Central memory CD8-positive, alpha-beta T cell (primary cell): ENCODE measurements around the gene FSTL1.

Experiments used
- ATAC-seq: fragments of 150-1000 bp; cut with Tn5 transposase; replicated peaks from 2 replicates; pipeline ENCODE4 v1.10.0; 2022; ENCODE audit warnings: mild to moderate bottlenecking, moderate FRiP score, moderate number of reproducible peaks; ENCODE audit not compliant: poor library complexity, severe bottlenecking; ENCODE audit errors: extremely low read depth
- DNase-seq, 2 donors: peaks; one replicate each; pipeline ENCODE4 v3.0.0; 2021; ENCODE audit warnings: low spot score in 2 of 2
- H3K27ac Mint-ChIP-seq: one replicate; pipeline ENCODE4 v1.8.0; 2022; ENCODE audit warnings: low read depth, mild to moderate bottlenecking, moderate library complexity, mixed read lengths
- H3K27me3 Mint-ChIP-seq: one replicate; pipeline ENCODE4 v1.8.0; 2022; ENCODE audit warnings: mixed read lengths
- H3K36me3 Mint-ChIP-seq: one replicate; pipeline ENCODE4 v1.8.0; 2022; ENCODE audit warnings: mild to moderate bottlenecking, moderate library complexity, mixed read lengths; ENCODE audit not compliant: insufficient read depth
- H3K4me1 Mint-ChIP-seq: one replicate; pipeline ENCODE4 v1.8.0; 2022; ENCODE audit warnings: mixed read lengths
- H3K4me3 Mint-ChIP-seq: one replicate; pipeline ENCODE4 v1.8.0; 2022; ENCODE audit warnings: mild to moderate bottlenecking, moderate library complexity, mixed read lengths
- H3K9me3 Mint-ChIP-seq: one replicate; pipeline ENCODE4 v1.8.0; 2022; ENCODE audit warnings: mixed read lengths

Gene FSTL1

GRCh38 chr3:120429921-120430361 is 20.9 kb downstream of the FSTL1 start:
- Mint-ChIP-seq H3K36me3 (no peaks in the 10 kb centered on the region), H3K9me3 (no peaks in the 10 kb centered on the region), H3K27me3 (peaks cover 57% of the 10 kb centered on the region), H3K27ac (no peak overlapping the region), H3K4me3 (no peak overlapping the region), H3K4me1 (no peaks in the 10 kb centered on the region)
- ATAC-seq (no peak), DNase-seq (no peak)

- Mint-ChIP-seq H3K27me3 (peaks cover 57% of the 10 kb centered on the region), H3K4me3 (no peak overlapping the region), H3K9me3 (no peaks in the 10 kb centered on the region), H3K4me1 (no peaks in the 10 kb centered on the region), H3K36me3 (no peaks in the 10 kb centered on the region), H3K27ac (no peak overlapping the region)
- DNase-seq: no peak
- no peak for ATAC-seq
These were observed 21.9 kb downstream of the FSTL1 start for GRCh38 chr3:120428924-120429323.

GRCh38 chr3:120427201-120427600 is 23.6 kb downstream of the FSTL1 start:
- Mint-ChIP-seq H3K27me3 (peaks cover 41% of the 10 kb centered on the region), H3K9me3 (no peaks in the 10 kb centered on the region), H3K27ac (no peak overlapping the region), H3K36me3 (no peaks in the 10 kb centered on the region), H3K4me1 (no peaks in the 10 kb centered on the region), H3K4me3 (no peak overlapping the region)
- ATAC-seq (no peak), DNase-seq (no peak)

- Mint-ChIP-seq H3K4me1 (no peaks in the 10 kb centered on the region), H3K27me3 (peaks cover 38% of the 10 kb centered on the region)
These were observed 25.1 kb downstream of the FSTL1 start for GRCh38 chr3:120425572-120426250.

GRCh38 chr3:120424976-120425570 is 25.7 kb downstream of the FSTL1 start:
- no peaks in the 10 kb centered on the region for H3K9me3 Mint-ChIP-seq
- no peak overlapping the region for H3K27ac Mint-ChIP-seq
- no peak for DNase-seq
- no peak for ATAC-seq
- no peaks in the 10 kb centered on the region for H3K4me1 Mint-ChIP-seq
- no peak overlapping the region for H3K4me3 Mint-ChIP-seq
- peaks cover 38% of the 10 kb centered on the region for H3K27me3 Mint-ChIP-seq
- H3K36me3 Mint-ChIP-seq: no peaks in the 10 kb centered on the region

More at GRCh38 chr3:120425572-120426250, 25.1 kb downstream of the FSTL1 start:
- no peak for DNase-seq
- no peak overlapping the region for H3K27ac Mint-ChIP-seq
- H3K36me3 Mint-ChIP-seq: no peaks in the 10 kb centered on the region
- no peaks in the 10 kb centered on the region for H3K9me3 Mint-ChIP-seq
- no peak for ATAC-seq
- no peak overlapping the region for H3K4me3 Mint-ChIP-seq

- Mint-ChIP-seq H3K27ac (no peak overlapping the region), H3K36me3 (no peaks in the 10 kb centered on the region), H3K27me3 (peaks cover 38% of the 10 kb centered on the region), H3K9me3 (no peaks in the 10 kb centered on the region), H3K4me1 (no peaks in the 10 kb centered on the region), H3K4me3 (no peak overlapping the region)
- DNase-seq: no peak
- no peak for ATAC-seq
These were observed 26.3 kb downstream of the FSTL1 start for GRCh38 chr3:120424506-120424905.

- H3K27ac Mint-ChIP-seq: no peak overlapping the region
- ATAC-seq (no peak), DNase-seq (no peak)
- H3K4me3 Mint-ChIP-seq: no peak overlapping the region
- H3K36me3 Mint-ChIP-seq: no peaks in the 10 kb centered on the region
- peaks cover 48% of the 10 kb centered on the region for H3K27me3 Mint-ChIP-seq
- peaks cover 10% of the 10 kb centered on the region for H3K4me1 Mint-ChIP-seq
- H3K9me3 Mint-ChIP-seq: no peaks in the 10 kb centered on the region
These were observed 27.4 kb downstream of the FSTL1 start for GRCh38 chr3:120423432-120423831.

- ATAC-seq (no peak), DNase-seq (no peak)
- Mint-ChIP-seq H3K36me3 (no peaks in the 10 kb centered on the region), H3K4me3 (no peak overlapping the region), H3K27me3 (peaks cover 37% of the 10 kb centered on the region), H3K27ac (no peak overlapping the region), H3K4me1 (peaks cover 22% of the 10 kb centered on the region), H3K9me3 (no peaks in the 10 kb centered on the region)
These were observed 28.9 kb downstream of the FSTL1 start for GRCh38 chr3:120421926-120422325.

GRCh38 chr3:120420928-120421551 is 29.8 kb downstream of the FSTL1 start:
- Mint-ChIP-seq H3K36me3 (no peaks in the 10 kb centered on the region), H3K9me3 (no peaks in the 10 kb centered on the region), H3K27me3 (peaks cover 31% of the 10 kb centered on the region), H3K4me3 (no peak overlapping the region), H3K4me1 (peaks cover 24% of the 10 kb centered on the region), H3K27ac (no peak overlapping the region)
- DNase-seq (no peak), ATAC-seq (no peak)

GRCh38 chr3:120420360-120420759 is 30.4 kb downstream of the FSTL1 start:
- no peak overlapping the region for H3K27ac Mint-ChIP-seq
- H3K36me3 Mint-ChIP-seq: no peaks in the 10 kb centered on the region
- H3K4me3 Mint-ChIP-seq: no peak overlapping the region
- peaks cover 36% of the 10 kb centered on the region for H3K27me3 Mint-ChIP-seq
- DNase-seq (no peak), ATAC-seq (no peak)
- H3K9me3 Mint-ChIP-seq: no peaks in the 10 kb centered on the region
- peaks cover 24% of the 10 kb centered on the region for H3K4me1 Mint-ChIP-seq

GRCh38 chr3:120419797-120420196 is 31.0 kb downstream of the FSTL1 start:
- no peak overlapping the region for H3K4me3 Mint-ChIP-seq
- peaks cover 35% of the 10 kb centered on the region for H3K27me3 Mint-ChIP-seq
- H3K4me1 Mint-ChIP-seq: peaks cover 24% of the 10 kb centered on the region
- H3K9me3 Mint-ChIP-seq: no peaks in the 10 kb centered on the region
- DNase-seq (no peak), ATAC-seq (no peak)
- H3K27ac Mint-ChIP-seq: no peak overlapping the region
- H3K36me3 Mint-ChIP-seq: no peaks in the 10 kb centered on the region

- DNase-seq (no peak), ATAC-seq (no peak)
- no peak overlapping the region for H3K4me3 Mint-ChIP-seq
- peaks cover 27% of the 10 kb centered on the region for H3K27me3 Mint-ChIP-seq
- no peaks in the 10 kb centered on the region for H3K9me3 Mint-ChIP-seq
- no peak overlapping the region for H3K27ac Mint-ChIP-seq
- no peaks in the 10 kb centered on the region for H3K36me3 Mint-ChIP-seq
- peaks cover 24% of the 10 kb centered on the region for H3K4me1 Mint-ChIP-seq
These were observed 31.8 kb downstream of the FSTL1 start for GRCh38 chr3:120418866-120419490.

- Mint-ChIP-seq H3K36me3 (no peaks in the 10 kb centered on the region), H3K4me1 (peaks cover 24% of the 10 kb centered on the region), H3K4me3 (no peak overlapping the region), H3K27ac (no peak overlapping the region), H3K27me3 (peaks cover 24% of the 10 kb centered on the region), H3K9me3 (no peaks in the 10 kb centered on the region)
- no peak for DNase-seq
- no peak for ATAC-seq
These were observed 32.3 kb downstream of the FSTL1 start for GRCh38 chr3:120418446-120418845.
